GM21423 (cell line): ENCODE data around the gene NCL.
"Not testable (repeated sequence)": the region's sequence is repeated elsewhere in the genome, so short reads cannot be mapped to it uniquely, and the experiment has no call there.

Source experiments
- ATAC-seq: cut with Tn5 transposase; IDR thresholded peaks from one replicate; pipeline ENCODE4 v1.9.1; 2021; ENCODE audit warnings: mild to moderate bottlenecking, moderate library complexity; ENCODE audit not compliant: unreplicated experiment

NCL gene

GRCh38 chr2:231407686-231408085, 56.6 kb downstream of the NCL start:
- ATAC-seq: not testable (repeated sequence)

- ATAC-seq: not testable (repeated sequence)
These were observed 58.5 kb downstream of the NCL start for GRCh38 chr2:231405601-231406367.

- ATAC-seq: not testable (repeated sequence)
These were observed 60.1 kb downstream of the NCL start for GRCh38 chr2:231404183-231404578.
